OCI-LY7 (cell line): ENCODE data around the gene PRRX2.

ENCODE experiments used
- CTCF ChIP-seq: fragments of 200-600 bp; sonication (generic); conservative IDR thresholded peaks from 2 replicates; pipeline ENCODE4 v1.5.1; 2014; ENCODE audit warnings: mild to moderate bottlenecking, antibody characterized with exemption, low read length, moderate library complexity, mixed read lengths
- EZH2phosphoT487 ChIP-seq: fragments of 200-600 bp; sonication (generic); IDR thresholded peaks from 2 replicates; pipeline ENCODE4 v1.6.1; 2018; ENCODE audit warnings: low read depth, borderline replicate concordance, mild to moderate bottlenecking, mixed run types, antibody characterized with exemption, low read length, moderate library complexity, mixed read lengths

DNA sequence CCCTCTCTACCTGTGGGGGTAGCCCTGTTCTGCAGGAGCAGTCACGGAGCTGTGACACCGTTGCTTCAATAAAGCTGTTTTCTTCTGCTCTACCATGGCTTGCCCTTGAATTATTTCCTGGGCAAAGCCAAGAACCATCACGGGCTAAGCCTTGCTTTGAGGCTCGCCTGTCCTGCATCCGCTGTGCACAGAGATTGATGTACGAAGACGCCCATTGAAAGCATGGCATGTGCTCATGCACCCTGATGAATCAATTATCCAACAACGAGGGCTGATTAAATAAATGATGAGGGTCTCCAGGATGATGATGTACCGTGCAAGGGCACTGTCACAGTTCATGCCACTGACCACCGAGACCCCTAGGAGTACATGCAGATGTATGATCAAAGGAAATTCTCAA is 66.7 kb downstream of the PRRX2 start:
- TF ChIP-seq CTCF (no peak), EZH2phosphoT487 (no peak)
